Activated naive CD4-positive, alpha-beta T cell treated with anti-CD3 and anti-CD28 coated beads for 36 hours (primary cell): ENCODE results near the gene MTREX. TPM values are rescaled to one million over a fixed set of nuclear protein-coding genes. Genes with fewer than 3 reads are reported as not detected.

ENCODE experiments used
- CTCF ChIA-PET: fragments of 350-600 bp; sonication (Branson Sonifier 250); formaldehyde crosslinking; loops from one replicate; lab custom pipeline; 2021; ENCODE audit warnings: antibody characterized with exemption; lab: Charles Lee
- DNase-seq: peaks from one replicate; pipeline ENCODE4 v3.0.0-alpha.2; 2020
- H3K27ac Mint-ChIP-seq: one replicate; pipeline ENCODE4 v1.8.0; 2021; ENCODE audit warnings: mild to moderate bottlenecking, mixed read lengths
- H3K27me3 Mint-ChIP-seq: one replicate; pipeline ENCODE4 v1.8.0; 2021; ENCODE audit warnings: low read depth, mixed read lengths
- H3K36me3 Mint-ChIP-seq: one replicate; pipeline ENCODE4 v1.8.0; 2021; ENCODE audit warnings: low read depth, mixed read lengths
- H3K4me1 Mint-ChIP-seq: one replicate; pipeline ENCODE4 v1.8.0; 2021; ENCODE audit warnings: low read depth, mixed read lengths
- H3K4me3 Mint-ChIP-seq: one replicate; pipeline ENCODE4 v1.8.0; 2021; ENCODE audit warnings: mild to moderate bottlenecking, moderate library complexity, mixed read lengths
- H3K9me3 Mint-ChIP-seq: one replicate; pipeline ENCODE4 v1.8.0; 2021; ENCODE audit warnings: mixed read lengths
- intact Hi-C: fragments of 100-400 bp; cut with micrococcal nuclease; formaldehyde crosslinking; loops from one replicate; pipeline ENCODE4 v1.15.1; 2023
- total RNA-seq, 2 experiments: library from RNA; stranded (reverse); gene quantifications; one replicate each; pipeline ENCODE4 v1.2.3, GENCODE V29; 2021

The MTREX gene
- total RNA-seq, 2 experiments from 2014 or later: 76.1 to 79.7 TPM

DNA sequence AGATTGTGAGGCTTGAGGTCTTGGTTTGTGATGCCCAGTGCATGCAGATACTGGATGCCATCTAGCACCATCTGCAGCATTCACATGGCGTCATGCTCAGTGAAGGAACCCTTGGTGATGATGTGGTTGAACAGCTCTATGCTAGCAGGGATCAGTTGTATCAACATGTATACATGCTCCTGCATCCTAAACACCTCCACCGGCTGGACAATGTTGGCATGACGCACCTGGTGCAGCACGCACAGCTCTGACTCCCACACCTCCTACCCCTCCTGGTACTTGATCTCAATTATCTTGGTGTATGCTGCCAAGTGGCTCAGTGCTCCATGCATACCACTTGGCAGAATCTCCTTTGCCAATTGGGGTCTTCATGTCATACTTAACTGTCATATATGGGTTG, 49.1 kb downstream of the MTREX start:
- intact Hi-C loops: no loop called here
- DNase-seq: no peak
- Mint-ChIP-seq H3K27me3 (no peaks in the 10 kb centered on the region), H3K4me1 (no peaks in the 10 kb centered on the region), H3K4me3 (no peak overlapping the region), H3K27ac (no peak overlapping the region), H3K36me3 (peaks cover 46% of the 10 kb centered on the region), H3K9me3 (no peaks in the 10 kb centered on the region)
- CTCF ChIA-PET: no interaction called here

DNA sequence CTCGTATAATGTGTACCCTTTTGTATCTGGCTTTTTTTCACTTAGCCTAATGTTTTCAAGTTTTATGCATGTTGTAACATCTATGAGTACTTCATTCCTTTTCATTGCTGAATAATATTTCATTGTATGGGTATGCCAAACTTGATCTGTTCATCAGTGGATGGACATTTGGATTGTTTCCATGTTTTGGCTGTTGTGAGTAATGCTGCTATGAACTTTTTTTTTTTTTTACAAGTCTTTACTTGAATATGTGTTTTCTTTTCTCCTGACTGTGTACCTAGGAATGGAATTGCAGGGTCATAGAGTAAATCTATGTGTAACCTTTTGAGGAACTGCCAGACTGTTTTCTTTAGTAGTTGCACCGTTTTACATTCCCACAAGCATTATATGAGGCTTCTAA, 52.4 kb downstream of the MTREX start:
- H3K36me3 Mint-ChIP-seq: peaks cover 32% of the 10 kb centered on the region

DNA sequence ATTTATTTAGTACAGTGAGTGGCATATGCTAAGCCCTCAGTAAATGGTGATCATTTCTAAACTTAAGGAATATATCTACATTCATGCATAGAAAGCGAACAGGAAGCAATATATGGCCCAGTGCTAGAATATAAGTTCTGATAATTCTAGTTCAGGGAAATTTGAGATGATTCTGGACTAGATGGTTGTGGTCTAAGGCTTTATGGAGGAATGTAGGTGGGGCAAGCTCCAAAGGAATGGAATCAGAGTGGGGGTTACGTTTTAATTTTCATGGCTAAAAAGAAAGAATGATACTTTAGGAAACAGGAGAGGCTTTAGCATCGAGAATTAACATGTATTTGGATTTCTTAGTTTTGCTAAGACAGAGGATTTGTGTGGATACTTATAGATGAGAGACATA, 56.1 kb downstream of the MTREX start:
- peaks cover 32% of the 10 kb centered on the region for H3K36me3 Mint-ChIP-seq
- CTCF ChIA-PET: no interaction called here
- intact Hi-C loops: loop anchor here (1.0 to 10.0 kb wide), 10 partner anchors 25 to 961 kb away; partner anchors contain the start of gene GZMK
- H3K27me3 Mint-ChIP-seq: no peaks in the 10 kb centered on the region
- no peaks in the 10 kb centered on the region for H3K9me3 Mint-ChIP-seq
- no peak overlapping the region for H3K4me3 Mint-ChIP-seq
- DNase-seq: no peak
- peaks cover 19% of the 10 kb centered on the region for H3K4me1 Mint-ChIP-seq
- H3K27ac Mint-ChIP-seq: no peak overlapping the region

More for the DNA sequence above, 52.4 kb downstream of the MTREX start:
- Mint-ChIP-seq H3K27ac (no peak overlapping the region), H3K4me3 (no peak overlapping the region), H3K27me3 (no peaks in the 10 kb centered on the region), H3K4me1 (peaks cover 16% of the 10 kb centered on the region), H3K9me3 (no peaks in the 10 kb centered on the region)
- DNase-seq: no peak
- CTCF ChIA-PET: no interaction called here
- intact Hi-C loops: loop anchor here (5.0 to 10.0 kb wide), 4 partner anchors 455 to 965 kb away; no protein-coding TSS in a partner anchor

DNA sequence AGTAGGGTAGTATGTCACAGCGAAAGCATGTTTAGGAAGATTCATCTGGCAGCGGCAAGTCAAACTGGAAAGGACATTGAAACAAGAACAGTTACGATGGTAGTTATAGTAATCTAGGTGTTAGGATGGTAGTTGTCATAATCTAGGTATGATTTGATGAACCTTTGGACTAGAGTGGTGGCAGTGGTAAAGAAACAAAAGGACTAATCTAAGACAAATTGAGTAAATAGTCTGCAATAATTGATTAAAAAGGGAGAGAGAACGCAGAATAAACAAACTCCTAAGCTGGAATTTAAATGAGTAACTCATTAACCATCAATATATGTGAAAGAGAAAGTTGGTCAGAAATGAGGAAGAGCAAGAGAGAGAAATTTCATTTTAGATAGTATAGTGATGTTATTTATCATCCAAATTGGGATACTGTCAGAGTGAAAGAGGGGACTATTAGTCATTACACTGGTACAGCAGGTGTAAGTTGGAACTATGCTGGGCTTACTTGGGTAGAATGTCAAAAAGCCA, 56.8 kb downstream of the MTREX start:
- H3K4me1 Mint-ChIP-seq: peaks cover 19% of the 10 kb centered on the region
- intact Hi-C loops: loop anchor here (1.0 to 10.0 kb wide), 10 partner anchors 25 to 960 kb away; partner anchors contain the start of gene GZMK
- H3K27me3 Mint-ChIP-seq: no peaks in the 10 kb centered on the region
- peak overlapping the region; percentile 25 for H3K27ac Mint-ChIP-seq
- H3K9me3 Mint-ChIP-seq: peaks cover 2% of the 10 kb centered on the region
- H3K36me3 Mint-ChIP-seq: peaks cover 33% of the 10 kb centered on the region
- DNase-seq: peak; percentile 28
- H3K4me3 Mint-ChIP-seq: no peak overlapping the region
- CTCF ChIA-PET: no interaction called here

DNA sequence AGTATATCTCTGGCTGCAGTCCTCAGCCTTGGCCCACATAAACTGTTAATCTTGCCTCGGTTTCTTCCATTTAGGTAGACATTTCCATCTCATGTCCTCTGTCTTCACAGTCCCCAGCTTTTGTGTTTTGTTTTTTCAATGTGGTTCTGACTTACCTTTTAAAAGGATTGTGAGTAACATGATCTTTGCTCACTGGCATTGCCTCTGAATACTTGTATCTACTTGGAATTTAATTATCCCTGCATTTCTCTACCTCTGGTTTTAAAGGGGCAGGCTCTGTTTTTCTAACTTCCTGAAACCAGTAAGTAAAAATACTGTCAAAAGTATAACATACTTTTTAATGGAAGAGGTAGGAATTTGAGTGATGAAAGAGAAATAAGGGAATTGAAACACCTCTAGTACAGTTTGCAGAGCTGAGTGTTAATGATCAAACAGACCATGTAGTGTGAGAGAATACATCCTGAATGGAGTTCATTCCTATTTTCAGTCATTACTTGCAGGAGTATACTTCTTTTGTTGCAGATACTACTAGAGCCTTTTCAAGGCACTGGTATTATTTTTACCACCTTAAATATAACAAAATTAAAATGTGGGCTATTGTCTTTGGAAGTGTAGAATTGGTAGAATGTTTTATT, 62.6 kb downstream of the MTREX start:
- intact Hi-C loops: no loop called here
- Mint-ChIP-seq H3K27ac (no peak overlapping the region), H3K36me3 (peaks cover 66% of the 10 kb centered on the region), H3K27me3 (no peaks in the 10 kb centered on the region), H3K4me1 (no peaks in the 10 kb centered on the region), H3K4me3 (no peak overlapping the region), H3K9me3 (peaks cover 12% of the 10 kb centered on the region)
- CTCF ChIA-PET: no interaction called here
- DNase-seq: no peak

DNA sequence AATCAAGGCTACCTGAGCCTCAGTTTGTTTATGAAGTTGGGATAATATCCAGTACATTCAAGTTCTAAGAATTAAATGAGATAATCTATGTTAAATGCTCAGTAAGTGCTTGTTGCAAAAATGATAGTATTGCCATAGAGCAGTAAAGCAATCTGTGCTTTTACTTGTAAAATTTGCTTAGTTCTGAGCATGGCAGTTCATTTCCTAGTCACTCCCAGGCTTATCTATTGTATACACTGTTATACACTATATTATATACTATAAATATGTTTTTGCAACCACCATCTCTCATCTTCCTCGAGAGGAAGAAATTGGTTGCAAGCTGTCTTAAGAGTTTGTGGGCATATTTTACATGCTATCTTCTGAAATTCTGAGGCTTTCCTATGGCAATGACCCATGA, 63.4 kb downstream of the MTREX start:
- H3K4me3 Mint-ChIP-seq: no peak overlapping the region
- intact Hi-C loops: no loop called here
- peaks cover 72% of the 10 kb centered on the region for H3K36me3 Mint-ChIP-seq
- H3K9me3 Mint-ChIP-seq: peaks cover 12% of the 10 kb centered on the region
- H3K27ac Mint-ChIP-seq: no peak overlapping the region
- no peaks in the 10 kb centered on the region for H3K27me3 Mint-ChIP-seq
- H3K4me1 Mint-ChIP-seq: no peaks in the 10 kb centered on the region
- DNase-seq: no peak
- CTCF ChIA-PET: interaction anchor here (1.2 kb wide), 1 partner anchor 321 kb away, joined by 3 read pairs; no protein-coding TSS in a partner anchor

DNA sequence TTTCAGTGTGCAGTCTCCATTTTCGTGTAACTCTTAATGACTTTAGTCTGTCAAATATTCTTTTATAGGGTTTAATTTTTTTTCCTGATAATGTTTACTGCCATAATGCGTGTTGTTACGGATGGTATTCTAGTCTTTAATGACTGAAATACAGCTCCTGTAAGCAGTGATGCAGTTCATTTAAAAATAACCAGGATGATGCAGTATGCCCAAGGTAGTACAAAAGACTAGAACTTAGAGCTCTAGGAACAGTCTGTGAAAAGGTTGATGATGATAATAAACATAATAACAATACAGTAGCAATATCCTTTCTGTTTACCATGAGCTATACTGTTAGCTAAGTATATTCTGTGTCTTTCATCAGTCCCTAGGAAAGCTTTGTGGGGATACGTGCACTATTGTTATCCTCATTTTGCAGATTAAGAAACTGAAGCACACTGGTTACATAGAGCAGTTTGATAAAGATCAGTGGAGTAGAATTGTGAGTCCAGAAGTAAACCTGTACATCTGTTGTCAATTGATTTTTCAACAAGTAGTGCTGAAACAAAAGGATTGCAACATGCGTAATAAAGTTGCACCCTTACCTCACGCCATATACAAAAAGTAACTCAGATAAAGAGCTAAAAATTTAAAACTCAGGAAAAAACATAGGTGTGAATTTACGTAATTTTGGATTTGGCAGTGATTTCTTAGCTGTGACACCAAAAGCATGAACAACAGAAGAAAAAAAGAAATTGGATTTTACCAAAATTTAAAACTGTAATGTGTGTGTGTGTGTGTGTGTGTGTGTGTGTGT, 64.5 kb downstream of the MTREX start:
- DNase-seq: no peak
- no peaks in the 10 kb centered on the region for H3K27me3 Mint-ChIP-seq
- CTCF ChIA-PET: interaction anchor here (1.2 kb wide), 1 partner anchor 319 kb away, joined by 3 read pairs; no protein-coding TSS in a partner anchor
- no peak overlapping the region for H3K4me3 Mint-ChIP-seq
- peaks cover 12% of the 10 kb centered on the region for H3K9me3 Mint-ChIP-seq
- no peak overlapping the region for H3K27ac Mint-ChIP-seq
- H3K36me3 Mint-ChIP-seq: peaks cover 63% of the 10 kb centered on the region
- intact Hi-C loops: no loop called here
- no peaks in the 10 kb centered on the region for H3K4me1 Mint-ChIP-seq

DNA sequence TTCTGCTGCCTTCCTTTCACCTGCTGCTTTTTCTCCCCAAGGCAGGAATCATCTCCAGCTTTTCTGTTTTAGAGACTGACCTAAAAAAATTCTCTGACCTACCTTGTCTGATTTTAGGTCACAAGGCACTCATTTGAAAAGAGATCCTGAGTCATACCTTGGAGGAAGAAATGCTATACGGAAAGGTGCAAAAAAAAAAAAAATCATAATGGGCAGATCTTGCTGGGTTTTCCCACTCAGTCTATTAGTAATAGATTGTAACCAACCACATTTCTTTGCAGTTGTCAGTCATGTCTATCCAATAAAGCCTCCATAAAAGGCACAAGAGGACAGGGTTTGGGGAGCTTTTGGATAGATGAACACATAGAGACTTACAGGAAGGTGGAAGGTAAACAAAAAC, 70.0 kb downstream of the MTREX start:
- intact Hi-C loops: no loop called here
- Mint-ChIP-seq H3K4me3 (no peak overlapping the region), H3K27ac (no peak overlapping the region)

DNA sequence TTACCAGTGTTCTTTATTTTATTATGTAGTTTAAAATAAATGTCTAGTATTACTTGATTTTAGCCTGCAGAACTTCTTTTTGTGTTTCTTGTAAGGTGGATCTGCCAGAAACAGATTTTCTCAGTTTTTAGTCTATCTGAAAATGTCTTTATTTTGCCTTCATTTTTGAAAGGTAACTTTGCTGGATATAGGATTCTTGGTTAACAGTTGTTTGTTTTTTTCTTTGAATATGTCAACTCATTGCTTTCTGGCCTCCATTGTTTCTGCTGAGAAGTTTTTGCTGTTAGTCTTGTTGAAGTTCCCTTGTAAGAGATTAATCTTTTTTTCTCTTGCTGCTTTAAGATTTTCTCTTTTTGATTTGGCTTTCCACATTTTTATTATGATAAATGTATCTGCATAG, 75.5 kb downstream of the MTREX start:
- no peak overlapping the region for H3K27ac Mint-ChIP-seq
- CTCF ChIA-PET: no interaction called here

More for the DNA sequence above, 70.0 kb downstream of the MTREX start:
- Mint-ChIP-seq H3K4me1 (peaks cover 4% of the 10 kb centered on the region), H3K9me3 (peaks cover 8% of the 10 kb centered on the region), H3K27me3 (no peaks in the 10 kb centered on the region), H3K36me3 (peaks cover 59% of the 10 kb centered on the region)
- CTCF ChIA-PET: interaction anchor here (0.6 to 0.7 kb wide), 2 partner anchors 50 to 619 kb away, joined by 4 to 5 read pairs; no protein-coding TSS in a partner anchor
- DNase-seq: no peak

DNA sequence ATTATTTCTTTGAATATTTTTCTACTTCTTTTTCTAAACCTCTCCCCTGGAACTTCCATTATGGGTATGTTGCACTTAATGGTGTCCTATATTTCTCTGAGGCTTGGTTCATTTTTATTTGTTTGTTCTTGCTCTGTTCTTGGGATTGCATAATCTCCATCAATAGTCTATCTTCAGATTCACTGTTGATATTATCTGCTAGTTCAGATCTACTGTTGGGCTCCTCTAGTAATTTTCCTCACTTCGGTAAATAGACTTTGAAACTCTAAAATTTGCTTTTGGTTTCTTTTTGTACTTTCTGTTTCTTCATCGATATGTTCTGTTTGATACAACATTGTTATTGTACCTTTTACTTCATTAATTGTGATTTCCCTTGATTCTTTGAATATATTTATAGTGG, 76.3 kb downstream of the MTREX start:
- Mint-ChIP-seq H3K27ac (no peak overlapping the region), H3K36me3 (peaks cover 55% of the 10 kb centered on the region), H3K4me1 (peaks cover 23% of the 10 kb centered on the region), H3K27me3 (no peaks in the 10 kb centered on the region), H3K4me3 (no peak overlapping the region), H3K9me3 (peaks cover 8% of the 10 kb centered on the region)
- no peak for DNase-seq
- CTCF ChIA-PET: no interaction called here
- intact Hi-C loops: no loop called here

More for the DNA sequence above, 75.5 kb downstream of the MTREX start:
- Mint-ChIP-seq H3K4me3 (no peak overlapping the region), H3K36me3 (peaks cover 59% of the 10 kb centered on the region), H3K9me3 (peaks cover 8% of the 10 kb centered on the region), H3K4me1 (peaks cover 23% of the 10 kb centered on the region), H3K27me3 (no peaks in the 10 kb centered on the region)
- DNase-seq: no peak
- intact Hi-C loops: no loop called here

DNA sequence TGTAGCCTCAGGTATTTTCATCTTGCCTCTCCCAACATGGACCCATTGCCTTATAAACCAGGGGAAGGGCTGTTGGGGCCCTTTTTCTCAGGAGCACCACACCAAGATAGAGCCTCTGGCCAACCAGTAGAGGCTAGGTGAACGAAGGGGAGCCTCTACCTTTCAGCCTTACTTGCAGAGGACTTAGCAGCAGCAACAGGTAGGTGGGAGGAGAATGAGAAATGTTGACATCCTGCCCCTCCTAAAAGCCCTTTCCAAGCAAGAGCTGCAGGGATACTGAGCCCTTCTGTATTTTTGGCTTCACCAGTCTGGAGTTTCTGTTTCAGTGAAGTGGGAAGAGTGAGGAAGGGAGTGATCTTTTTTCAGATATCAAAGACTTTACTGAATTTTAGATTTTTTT, 77.4 kb downstream of the MTREX start:
- intact Hi-C loops: no loop called here
- H3K36me3 Mint-ChIP-seq: peaks cover 51% of the 10 kb centered on the region
- H3K4me3 Mint-ChIP-seq: no peak overlapping the region
- H3K9me3 Mint-ChIP-seq: peaks cover 8% of the 10 kb centered on the region
- H3K4me1 Mint-ChIP-seq: peaks cover 23% of the 10 kb centered on the region
- CTCF ChIA-PET: no interaction called here
- no peak overlapping the region for H3K27ac Mint-ChIP-seq
- H3K27me3 Mint-ChIP-seq: no peaks in the 10 kb centered on the region
- no peak for DNase-seq

DNA sequence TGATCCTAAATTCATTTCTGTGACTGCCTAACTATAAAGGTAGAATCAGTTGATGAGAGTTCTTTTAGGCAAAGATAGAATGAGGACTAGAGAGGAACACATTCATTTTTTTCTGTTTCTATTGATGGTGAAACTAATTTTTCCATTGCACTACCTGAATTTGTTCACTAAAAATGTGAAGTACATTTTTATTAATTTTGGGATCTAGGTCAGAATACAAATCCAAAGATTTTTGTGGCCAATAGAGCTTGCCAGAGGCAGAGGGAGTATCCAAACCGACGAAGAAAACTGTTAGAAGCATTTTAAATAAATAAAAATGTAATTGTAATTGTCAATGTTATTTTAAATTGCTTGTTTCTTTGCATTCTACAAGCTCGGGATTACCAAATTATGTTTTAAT, 78.1 kb downstream of the MTREX start:
- peaks cover 53% of the 10 kb centered on the region for H3K36me3 Mint-ChIP-seq
- DNase-seq: no peak
- CTCF ChIA-PET: interaction anchor here (0.6 to 1.4 kb wide), 2 partner anchors 42 to 396 kb away, joined by 3 to 5 read pairs; no protein-coding TSS in a partner anchor
- intact Hi-C loops: no loop called here
- H3K27ac Mint-ChIP-seq: no peak overlapping the region
- H3K27me3 Mint-ChIP-seq: no peaks in the 10 kb centered on the region
- H3K4me1 Mint-ChIP-seq: peaks cover 23% of the 10 kb centered on the region
- no peak overlapping the region for H3K4me3 Mint-ChIP-seq
- peaks cover 8% of the 10 kb centered on the region for H3K9me3 Mint-ChIP-seq
